ENCODE measurements around the gene FXYD6. TPM values are rescaled to one million over a fixed set of nuclear protein-coding genes. Genes with fewer than 3 reads are reported as not detected.

Gene FXYD6
- total and polyA plus RNA-seq, 2 of the 8 experiments (the other 6 are each of a cell fraction or from before 2014, with no cell fraction given) = 44.6 to 117 TPM

GRCh38 chr11:117789241-117789640, 87.2 kb downstream of the FXYD6 start:
- TF ChIP-seq SIN3A (conservative IDR thresholded peaks at IDR 0.05 in 1 of 2, IDR thresholded peaks at IDR 0.05 in 1 of 2; ENCODE audit: low read depth in 1 of 2, low read length in 2 of 2) = no peak
- no peaks in the 10 kb centered on the region for H3K36me3 ChIP-seq (ENCODE audit: control insufficient read depth in 2 of 4, insufficient read depth in 4 of 4, low read length in 3 of 4)
- FAIRE-seq = no peak
- no peak overlapping the region for H2AFZ ChIP-seq (ENCODE audit: low read length)
- no peaks in the 10 kb centered on the region for H3K79me2 ChIP-seq (ENCODE audit: control insufficient read depth in 1 of 2, insufficient read depth in 2 of 2, low read length in 2 of 2)
- 94% methylated on average over 4 of the region's 4 CpGs; no CpG with 5 or more reads in 1 of the 2 experiments for WGBS, 2 experiments (ENCODE audit: extremely low coverage in 1 of 2, insufficient coverage in 1 of 2, insufficient read length in 1 of 2, insufficient replicate concordance in 2 of 2, low coverage in 1 of 2, low lambda C conversion rate in 2 of 2, missing lambda C conversion rate in 1 of 2)
- no peak overlapping the region for H3K9ac ChIP-seq (replicated peaks in 1 of 4; ENCODE audit: extremely low read depth in 1 of 4, low read depth in 3 of 4, low read length in 3 of 4)
- no peak overlapping the region for H3K4me3 ChIP-seq (ENCODE audit: extremely low read depth in 1 of 4, insufficient read depth in 2 of 4, low read depth in 3 of 4, low read length in 4 of 4)
- H4K20me1 ChIP-seq (replicated peaks in 1 of 2; ENCODE audit: control insufficient read depth in 1 of 2, insufficient read depth in 2 of 2, low read length in 2 of 2) = no peaks in the 10 kb centered on the region
- no peak overlapping the region for H4K91ac ChIP-seq (replicated peaks; ENCODE audit: insufficient read length, low read length)
- no peaks in the 10 kb centered on the region for H3K23me2 ChIP-seq (ENCODE audit: low read depth, low read length)
- H3K4ac ChIP-seq (replicated peaks; ENCODE audit: insufficient read length, low read depth, low read length) = no peak overlapping the region
- H3K9me3 ChIP-seq (ENCODE audit: insufficient read depth in 2 of 2, low read depth in 1 of 2, low read length in 1 of 2) = no peaks in the 10 kb centered on the region
- H2AK5ac ChIP-seq (ENCODE audit: low read depth, low read length) = no peak overlapping the region
- no peak overlapping the region for H2BK15ac ChIP-seq (ENCODE audit: low read length)
- no peak overlapping the region for H2BK12ac ChIP-seq (ENCODE audit: low read depth, low read length)
- no peak overlapping the region for H3K14ac ChIP-seq (ENCODE audit: insufficient read length)
- POLR2A ChIA-PET (ENCODE audit: partially characterized antibody) = no interaction called here
- no peak overlapping the region for H3K23ac ChIP-seq (ENCODE audit: insufficient read length)
- no peak overlapping the region for H4K5ac ChIP-seq (ENCODE audit: insufficient read length, low read depth, low read length)
- H2BK5ac ChIP-seq (ENCODE audit: low read depth, low read length) = no peak overlapping the region
- DNase-seq (ENCODE audit: low read depth in 1 of 2, low spot score in 2 of 2) = no peak
- no peak overlapping the region for H4K8ac ChIP-seq (ENCODE audit: extremely low read depth, insufficient read depth, low read length)
- H3K27me3 ChIP-seq (replicated peaks in 1 of 4; ENCODE audit: control insufficient read depth in 3 of 4, extremely low read depth in 1 of 4, insufficient read depth in 3 of 4, low read length in 3 of 4) = peaks cover 0 to 17% (median 14%) of the 10 kb centered on the region in 4 experiments; a peak in 6 of 7 replicates
- no peak overlapping the region for H2BK120ac ChIP-seq (replicated peaks; ENCODE audit: low read depth, low read length)
- no peak overlapping the region for H3K27ac ChIP-seq (ENCODE audit: low read depth, low read length)
- no peak overlapping the region for H2BK20ac ChIP-seq (ENCODE audit: low read length)
- CTCF ChIA-PET (ENCODE audit: partially characterized antibody) = interaction anchor here (0.5 to 2.0 kb wide), 6 partner anchors 14 to 1385 kb away, joined by 3 to 7 read pairs (median 4); no protein-coding TSS in a partner anchor
- H3K18ac ChIP-seq (ENCODE audit: extremely low read depth, low read length) = no peak overlapping the region
- H3K79me1 ChIP-seq (ENCODE audit: low read depth, low read length) = no peaks in the 10 kb centered on the region
- H3K56ac ChIP-seq (replicated peaks; ENCODE audit: insufficient read length, low read depth, low read length) = no peak overlapping the region
- H3K4me2 ChIP-seq (ENCODE audit: insufficient read depth in 1 of 2, low read depth in 2 of 2, low read length in 2 of 2) = no peak overlapping the region
- H3K4me1 ChIP-seq (replicated peaks in 1 of 4; ENCODE audit: control insufficient read depth in 3 of 4, insufficient read depth in 4 of 4, low read length in 3 of 4) = no peaks in the 10 kb centered on the region

Other genes starting within 250 kb of the FXYD6 start
- gene DSCAML1, start 79.4 kb downstream of the FXYD6 start, total RNA-seq (2021; fragmentation: NEBNext Ultra II Directional; extraction: Animal tissue kit (Norgen Biotek cat#: 25700)) = 0.19 and 0.27 TPM in 2 replicates
- gene DSCAML1, start 79.4 kb downstream of the FXYD6 start, polyA plus RNA-seq (2011; rRNA removed) = 0.24 and 0.25 TPM in 2 replicates
- 0.99 and 1.1 TPM in 2 replicates for gene FXYD2, start 51.9 kb downstream of the FXYD6 start, total RNA-seq (2021; fragmentation: NEBNext Ultra II Directional; extraction: Animal tissue kit (Norgen Biotek cat#: 25700))
- gene FXYD2, start 51.9 kb downstream of the FXYD6 start, polyA plus RNA-seq (2011; rRNA removed) = 0.89 and 1.6 TPM in 2 replicates
- gene TMPRSS13, start 52.7 kb upstream of the FXYD6 start, total RNA-seq (2021; fragmentation: NEBNext Ultra II Directional; extraction: Animal tissue kit (Norgen Biotek cat#: 25700)) = 0.29 and 0.61 TPM in 2 replicates
- 0.79 and 1.0 TPM in 2 replicates for gene TMPRSS13, start 52.7 kb upstream of the FXYD6 start, polyA plus RNA-seq (2011; rRNA removed)
- 0.11 and 0.31 TPM in 2 replicates for gene IL10RA, start 109.7 kb upstream of the FXYD6 start, total RNA-seq (2021; fragmentation: NEBNext Ultra II Directional; extraction: Animal tissue kit (Norgen Biotek cat#: 25700))
- 0.05 and 0.16 TPM in 2 replicates for gene IL10RA, start 109.7 kb upstream of the FXYD6 start, polyA plus RNA-seq (2011; rRNA removed)
- 0.58 and 0.69 TPM in 2 replicates for gene TMPRSS4, start 200.4 kb upstream of the FXYD6 start, total RNA-seq (2021; fragmentation: NEBNext Ultra II Directional; extraction: Animal tissue kit (Norgen Biotek cat#: 25700))
- 0.11 and 0.13 TPM in 2 replicates for gene TMPRSS4, start 200.4 kb upstream of the FXYD6 start, polyA plus RNA-seq (2011; rRNA removed)
- not detected in 2 replicates for gene SMIM35, start 210.3 kb upstream of the FXYD6 start, total RNA-seq (2021; fragmentation: NEBNext Ultra II Directional; extraction: Animal tissue kit (Norgen Biotek cat#: 25700))
- gene SMIM35, start 210.3 kb upstream of the FXYD6 start, polyA plus RNA-seq (2011; rRNA removed) = not detected in 2 replicates